HG02970 (cell line): ENCODE measurements around the gene IGDCC3.
A peak's percentile ranks its signal among the peaks of the same experiment; 100 is the strongest.

ENCODE experiments used
- ATAC-seq: cut with Tn5 transposase; IDR thresholded peaks from one replicate; pipeline ENCODE4 v1.9.1; 2021; ENCODE audit warnings: mild to moderate bottlenecking, moderate library complexity, moderate number of reproducible peaks; ENCODE audit not compliant: unreplicated experiment, low FRiP score

IGDCC3 gene

GRCh38 chr15:65391732-65392131 lies 13.9 kb upstream of the IGDCC3 start:
- ATAC-seq: no peak

- ATAC-seq: no peak
These were observed 12.6 kb upstream of the IGDCC3 start for GRCh38 chr15:65390447-65390846.

- ATAC-seq: no peak
These were observed 11.4 kb upstream of the IGDCC3 start for GRCh38 chr15:65389226-65389625.

DNA sequence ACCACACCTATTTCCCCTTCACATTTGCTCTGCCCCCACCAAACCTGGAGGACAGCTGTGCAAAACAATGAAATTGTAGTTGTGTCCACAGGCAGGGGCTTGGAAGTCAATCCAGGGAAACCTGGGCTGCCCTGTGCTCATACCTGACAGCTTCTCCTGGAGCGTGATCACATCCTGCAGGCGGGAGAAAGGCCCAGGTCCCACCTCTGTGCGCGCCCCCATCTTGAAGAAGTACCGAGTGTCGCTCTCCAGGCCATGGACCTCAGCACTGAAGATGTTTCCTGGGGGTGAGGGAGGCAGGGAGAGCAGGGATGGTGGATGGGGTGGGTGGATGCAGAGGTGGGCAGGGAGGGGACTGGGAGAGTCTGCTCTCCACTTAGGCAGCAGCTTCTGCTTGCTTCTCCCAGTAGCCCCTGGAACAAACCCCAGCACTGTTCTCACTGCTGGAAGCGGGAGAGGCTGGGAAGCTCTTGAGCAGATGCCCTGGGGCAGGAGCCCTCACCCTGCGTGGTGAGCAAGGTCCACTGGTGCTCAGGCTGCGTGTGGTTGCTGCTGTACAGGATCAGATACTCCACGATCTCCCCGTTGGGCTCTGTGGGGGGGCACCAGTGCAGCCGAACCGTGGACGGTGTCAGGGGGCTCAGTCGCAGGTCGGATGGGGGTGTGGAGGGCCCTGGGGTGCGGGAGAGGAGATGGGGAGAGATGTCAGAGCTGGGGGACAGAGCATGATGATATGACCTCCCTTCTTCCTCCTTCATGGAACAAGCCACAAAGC lies 10.7 kb upstream of the IGDCC3 start:
- no peak for ATAC-seq

GRCh38 chr15:65386886-65387285 lies 9.1 kb upstream of the IGDCC3 start:
- ATAC-seq: no peak

DNA sequence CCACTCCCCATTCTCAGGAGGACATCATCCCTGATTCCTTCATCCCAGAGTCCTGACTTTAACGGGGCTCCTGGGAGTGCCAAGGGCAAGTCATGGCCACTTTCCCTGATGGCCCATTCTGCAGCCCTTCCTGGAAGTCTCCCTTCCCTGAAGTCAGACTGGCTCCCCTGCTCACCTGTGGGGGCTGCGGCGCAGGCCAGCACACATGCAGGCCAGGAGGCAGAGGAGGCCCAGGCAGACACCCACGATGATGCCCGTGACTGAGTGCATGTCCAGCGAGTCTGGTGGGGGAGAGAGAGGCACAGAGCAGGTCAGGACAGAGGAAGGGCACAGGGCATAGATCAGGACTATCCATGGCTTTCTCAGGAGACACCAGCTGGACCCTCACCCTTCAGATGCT lies 8.6 kb upstream of the IGDCC3 start:
- no peak for ATAC-seq

DNA sequence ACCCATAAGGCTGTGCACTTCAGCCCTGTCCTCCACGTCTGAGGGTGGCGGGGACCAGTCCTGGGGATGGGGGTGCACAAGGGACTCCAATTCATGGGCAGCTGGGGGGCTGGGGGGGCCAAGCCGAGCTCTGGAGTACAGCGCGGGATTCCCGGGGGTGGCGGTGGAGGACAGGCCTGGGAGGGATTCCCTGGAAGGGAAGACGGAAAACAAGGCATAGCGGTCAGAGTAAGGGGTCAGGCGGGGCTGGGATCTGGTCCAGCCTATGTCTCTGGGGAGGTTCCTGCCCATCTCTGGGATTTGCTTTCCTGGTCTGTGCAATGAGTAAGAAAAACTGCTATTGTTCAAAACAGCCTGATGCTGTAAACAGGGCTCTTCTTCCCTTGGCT lies 8.1 kb upstream of the IGDCC3 start:
- ATAC-seq: no peak

GRCh38 chr15:65384895-65385869 lies 7.4 kb upstream of the IGDCC3 start:
- ATAC-seq: peak; percentile 49

DNA sequence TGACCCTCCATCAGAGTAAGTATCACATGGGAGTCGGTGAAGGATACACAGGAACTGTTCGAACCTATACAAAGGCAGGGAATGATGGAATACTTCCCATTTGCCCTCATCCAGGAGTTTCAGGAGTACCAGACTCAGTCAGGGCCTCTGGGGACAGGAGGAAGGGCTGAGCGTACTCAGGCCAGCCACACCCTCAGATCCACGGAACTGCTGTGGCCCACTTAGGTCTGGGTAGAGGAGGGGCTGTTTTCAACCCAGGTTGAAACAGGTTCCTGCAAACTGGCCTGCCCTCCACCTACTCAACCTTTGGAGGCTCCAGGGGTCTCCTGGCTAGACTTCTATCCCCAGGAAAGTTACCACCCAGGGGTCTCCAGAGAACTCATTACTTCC lies 6.7 kb upstream of the IGDCC3 start:
- ATAC-seq: no peak

GRCh38 chr15:65383991-65384390 lies 6.2 kb upstream of the IGDCC3 start:
- ATAC-seq: no peak

DNA sequence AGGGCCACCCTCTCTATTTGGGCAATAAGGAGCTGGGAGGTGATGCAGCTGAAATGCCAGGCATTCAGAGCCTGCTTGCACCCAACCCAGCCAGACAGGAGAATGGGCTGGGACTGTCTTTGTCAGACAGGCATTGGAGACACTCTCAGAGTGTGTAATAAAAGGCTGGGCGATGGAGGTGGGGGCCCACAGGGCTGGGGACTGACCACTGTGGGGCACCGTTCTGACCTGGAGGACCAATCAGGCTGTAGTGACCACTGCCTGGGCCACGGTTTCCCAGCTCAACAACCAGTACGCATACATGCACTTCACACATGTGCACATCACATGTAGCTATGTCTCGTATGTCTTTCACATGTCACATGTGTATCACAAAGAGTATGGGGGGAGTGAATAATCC lies 5.7 kb upstream of the IGDCC3 start:
- ATAC-seq: no peak

DNA sequence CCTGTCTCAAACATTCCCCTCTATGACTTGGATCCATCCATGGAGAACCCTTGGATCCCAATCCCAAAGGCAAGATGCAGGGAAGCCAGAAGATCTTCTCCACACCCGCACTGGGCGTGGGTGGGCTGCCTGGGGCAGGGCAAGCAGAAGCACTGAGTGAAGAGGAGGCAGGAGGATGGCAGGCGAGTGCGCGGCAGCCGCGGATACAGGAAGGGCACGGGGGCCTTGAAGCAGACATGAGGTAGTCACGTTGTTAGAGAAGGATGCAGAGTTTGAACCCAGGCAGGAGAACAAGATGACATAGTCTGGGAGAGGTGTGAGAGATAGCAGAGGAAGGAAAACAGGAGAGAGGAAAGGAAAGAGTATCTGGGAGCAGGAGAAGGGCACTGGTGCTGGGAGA lies 5.1 kb upstream of the IGDCC3 start:
- ATAC-seq: no peak

DNA sequence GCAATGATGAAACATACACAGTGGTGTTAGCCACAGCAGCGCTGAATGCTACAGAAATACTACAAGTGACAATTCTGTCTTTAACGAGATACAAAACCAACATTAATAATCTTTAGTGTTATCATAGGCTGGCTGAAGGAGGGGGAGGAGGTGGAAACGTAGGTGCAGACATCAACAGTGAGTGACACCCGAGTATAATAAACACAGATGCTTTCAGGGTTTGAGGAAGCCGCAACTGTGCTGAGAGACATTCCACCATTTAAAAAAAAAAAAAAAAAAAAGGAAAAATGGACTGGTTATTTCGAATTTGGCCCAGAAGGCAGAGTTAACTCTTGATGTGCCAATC lies 4.3 kb upstream of the IGDCC3 start:
- no peak for ATAC-seq

- ATAC-seq: no peak
These were observed 3.8 kb upstream of the IGDCC3 start for GRCh38 chr15:65381445-65382145.

DNA sequence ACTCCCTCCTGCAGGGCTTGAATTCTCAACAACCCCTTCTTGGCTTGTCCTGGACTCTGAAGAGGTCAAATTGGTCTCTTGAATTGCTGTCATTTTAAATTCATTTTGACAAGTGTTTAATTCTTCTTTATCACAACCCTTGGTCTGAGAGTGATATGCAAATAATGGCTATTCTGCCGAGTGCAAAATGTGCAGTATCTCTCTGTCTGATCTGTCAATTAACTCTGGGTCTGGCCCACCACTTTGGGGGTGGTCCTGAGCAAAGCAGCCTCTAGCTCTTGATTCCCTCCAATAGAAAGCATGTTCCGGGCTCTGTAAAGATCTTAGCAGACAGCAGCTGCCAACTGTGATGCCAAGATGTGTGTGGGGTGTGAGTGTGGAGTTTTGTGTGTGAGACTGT lies 2.2 kb upstream of the IGDCC3 start:
- ATAC-seq: no peak

GRCh38 chr15:65377105-65377975 lies 462 bp downstream of the IGDCC3 start:
- no peak for ATAC-seq

DNA sequence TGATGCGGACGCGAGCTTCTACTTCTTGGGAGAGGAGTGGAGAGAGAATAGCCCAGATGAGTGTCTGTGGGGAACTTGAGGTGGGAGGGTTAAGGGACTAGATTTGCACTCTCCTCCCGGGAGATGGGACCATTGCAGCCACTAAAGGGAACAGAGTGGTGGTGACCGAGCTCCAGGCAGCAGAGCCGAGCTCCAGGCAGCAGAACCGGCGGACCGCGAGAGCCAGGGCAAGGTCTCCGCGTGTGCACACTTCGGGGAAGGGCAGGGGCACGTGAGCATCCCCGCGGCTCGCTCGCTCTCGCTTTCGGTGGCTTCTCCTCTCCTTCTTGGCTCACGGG lies 1.1 kb downstream of the IGDCC3 start:
- no peak for ATAC-seq

- no peak for ATAC-seq
These were observed 1.8 kb downstream of the IGDCC3 start for GRCh38 chr15:65375871-65376607.

- no peak for ATAC-seq
These were observed 2.9 kb downstream of the IGDCC3 start for GRCh38 chr15:65374821-65375401.
